Measurements from ENCODE around the gene AKAP10.

GRCh38 chr17:20026960-20027359 is 49.3 kb upstream of the AKAP10 start:
- TF ChIP-seq POLR2AphosphoS5 (IDR thresholded peaks at IDR 0.05) (no peak), CTCF (IDR thresholded peaks at IDR 0.05) (no peak)

Data from suprapubic skin (tissue), 3 donors.